HAP-1 (cell line): ENCODE results near the gene GFPT2.

ENCODE experiments used
- DNase-seq, 2 experiments: peaks; one replicate each; pipeline ENCODE4 v3.0.0-alpha.2; 2016 to 2020; ENCODE audit warnings: low spot score in 2 of 2
- H3K27me3 ChIP-seq: fragments of 250-450 bp; sonication (Bioruptor Pico); 2 replicates; pipeline ENCODE4 v1.5.1; 2020; ENCODE audit warnings: low read depth, mild to moderate bottlenecking, moderate library complexity
- H3K36me3 ChIP-seq: fragments of 250-450 bp; sonication (Bioruptor Pico); replicated peaks from 2 replicates; pipeline ENCODE4 v1.5.1; 2020; ENCODE audit warnings: mild to moderate bottlenecking
- H3K4me1 ChIP-seq: fragments of 250-450 bp; sonication (Bioruptor Pico); 2 replicates; pipeline ENCODE4 v1.5.1; 2020; ENCODE audit warnings: mild to moderate bottlenecking
- H3K4me3 ChIP-seq: fragments of 250-450 bp; sonication (Bioruptor Pico); 2 replicates; pipeline ENCODE4 v1.5.1; 2020; ENCODE audit warnings: mild to moderate bottlenecking, moderate library complexity
- H3K9me3 ChIP-seq: fragments of 250-450 bp; sonication (Bioruptor Pico); 2 replicates; pipeline ENCODE4 v1.5.1; 2020; ENCODE audit warnings: mild to moderate bottlenecking, moderate library complexity
- in situ Hi-C: fragments of 300-500 bp; cut with MboI; formaldehyde crosslinking; loops from 3 replicates; pipeline ENCODE4 v1.14.3; 2020; ENCODE audit warnings: low sequenced_read_pairs, inconsistent platforms, mixed read lengths

Gene GFPT2

DNA sequence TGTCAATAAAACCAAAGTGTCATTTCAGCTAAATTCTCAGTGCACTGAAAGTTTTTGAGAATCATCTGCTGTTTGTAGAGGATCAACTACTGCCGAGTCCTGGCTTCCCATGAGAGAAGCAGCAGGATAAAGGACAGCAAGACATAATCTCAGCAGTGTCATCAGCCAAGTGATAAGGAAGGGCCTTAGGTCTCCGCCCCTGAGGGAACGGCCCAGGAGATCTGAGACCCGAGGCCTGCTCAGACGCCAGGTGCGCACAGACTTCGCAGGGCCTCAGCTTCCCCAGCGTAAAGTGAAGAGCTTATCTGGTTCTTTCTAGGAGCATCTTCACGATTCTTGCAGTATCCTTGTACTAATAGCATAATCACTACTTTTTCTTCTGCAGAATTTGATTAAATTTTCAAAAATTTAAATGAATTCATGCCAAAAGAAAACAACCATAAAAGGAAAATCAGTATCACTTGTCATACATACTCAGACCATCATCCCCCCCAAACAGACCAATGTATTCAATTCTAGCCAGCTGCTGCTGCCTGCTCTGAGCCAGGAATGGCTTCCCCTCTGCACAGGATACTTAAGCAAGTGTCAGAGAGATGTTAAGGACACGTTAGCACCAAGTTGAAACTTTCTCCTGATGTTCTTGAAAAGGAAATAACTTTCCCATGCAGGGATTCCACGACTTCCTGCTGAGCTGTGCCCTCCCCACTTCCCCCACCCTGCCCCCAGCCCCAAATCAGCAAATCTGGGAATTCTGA, 2.2 kb downstream of the GFPT2 start:
- Histone ChIP-seq H3K9me3 (no peaks in the 10 kb centered on the region), H3K27me3 (no peaks in the 10 kb centered on the region), H3K36me3 (no peaks in the 10 kb centered on the region), H3K4me1 (peaks cover 6% of the 10 kb centered on the region; the same call in 1 of the 2 replicates), H3K4me3 (no peak overlapping the region)
- in situ Hi-C loops: no loop called here
- DNase-seq: no peak

DNA sequence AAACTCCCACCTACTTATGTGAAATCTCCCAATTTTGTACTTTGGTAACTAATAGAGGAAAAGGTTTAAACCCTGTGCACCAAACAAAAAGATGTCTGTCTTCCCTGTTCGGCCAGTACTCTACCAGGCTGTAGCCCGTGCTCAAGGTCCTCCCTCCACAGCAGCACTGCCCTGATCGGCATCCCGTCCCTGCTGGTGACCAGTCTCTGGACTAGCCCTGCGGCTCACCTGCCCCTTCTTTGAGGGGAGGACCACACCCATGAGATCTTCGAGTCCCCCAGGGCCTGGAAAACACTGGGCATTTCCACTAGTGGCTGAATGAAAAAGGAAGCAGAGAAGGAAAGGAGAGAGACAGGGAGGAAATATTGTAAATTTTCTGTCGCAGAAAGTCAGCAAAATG, 2.8 kb downstream of the GFPT2 start:
- peaks cover 6% of the 10 kb centered on the region; the same call in 1 of the 2 replicates for H3K4me1 ChIP-seq
- no peaks in the 10 kb centered on the region for H3K36me3 ChIP-seq
- H3K4me3 ChIP-seq: no peak overlapping the region
- DNase-seq: no peak
- in situ Hi-C loops: no loop called here
- no peaks in the 10 kb centered on the region for H3K27me3 ChIP-seq
- no peaks in the 10 kb centered on the region for H3K9me3 ChIP-seq

DNA sequence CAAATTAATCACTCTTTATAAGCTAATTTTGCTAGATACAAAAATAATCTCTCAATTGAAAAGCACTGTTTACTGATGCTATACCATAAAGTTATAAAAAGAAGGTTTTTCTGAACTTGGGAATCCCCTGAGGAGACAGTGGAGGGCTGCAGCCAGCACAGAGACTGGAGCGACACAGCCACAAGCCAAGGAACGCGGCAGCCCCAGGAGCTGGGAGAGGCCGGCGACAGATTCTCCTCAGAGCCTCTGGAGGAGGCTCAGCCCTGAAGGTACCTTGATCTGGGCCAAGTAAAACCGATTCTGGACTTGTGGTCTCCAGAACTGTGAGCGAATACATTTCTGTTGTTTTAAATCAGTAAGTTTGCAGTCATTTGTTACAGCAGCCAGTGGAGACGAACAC, 3.7 kb downstream of the GFPT2 start:
- in situ Hi-C loops: no loop called here
- no peak for DNase-seq

DNA sequence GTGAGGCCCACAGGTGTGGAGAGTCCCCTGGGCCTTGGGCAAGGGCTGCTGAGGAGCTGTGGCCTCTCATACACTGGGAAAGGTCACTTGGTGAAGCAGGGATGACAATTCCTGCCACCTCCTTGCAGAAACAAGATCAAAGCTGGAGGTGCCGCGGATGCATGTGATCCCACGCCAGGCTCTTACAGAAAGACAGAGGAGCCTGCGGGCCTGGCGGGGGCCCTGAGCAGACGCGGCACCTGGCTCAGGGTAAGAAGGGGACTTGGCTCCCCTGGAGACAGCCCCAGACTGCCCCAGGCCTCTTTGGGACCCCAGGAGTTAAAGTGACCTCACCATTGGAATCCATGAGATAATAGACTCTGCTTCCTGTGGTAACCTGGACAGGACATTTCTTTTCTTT, 4.8 kb downstream of the GFPT2 start:
- Histone ChIP-seq H3K36me3 (no peaks in the 10 kb centered on the region), H3K27me3 (no peaks in the 10 kb centered on the region), H3K9me3 (no peaks in the 10 kb centered on the region), H3K4me3 (no peak overlapping the region), H3K4me1 (peaks cover 18% of the 10 kb centered on the region)
- in situ Hi-C loops: no loop called here
- no peak for DNase-seq

More for the DNA sequence above, 3.7 kb downstream of the GFPT2 start:
- no peaks in the 10 kb centered on the region for H3K27me3 ChIP-seq
- H3K36me3 ChIP-seq: no peaks in the 10 kb centered on the region
- H3K4me1 ChIP-seq: peaks cover 7% of the 10 kb centered on the region
- H3K4me3 ChIP-seq: no peak overlapping the region
- H3K9me3 ChIP-seq: no peaks in the 10 kb centered on the region

DNA sequence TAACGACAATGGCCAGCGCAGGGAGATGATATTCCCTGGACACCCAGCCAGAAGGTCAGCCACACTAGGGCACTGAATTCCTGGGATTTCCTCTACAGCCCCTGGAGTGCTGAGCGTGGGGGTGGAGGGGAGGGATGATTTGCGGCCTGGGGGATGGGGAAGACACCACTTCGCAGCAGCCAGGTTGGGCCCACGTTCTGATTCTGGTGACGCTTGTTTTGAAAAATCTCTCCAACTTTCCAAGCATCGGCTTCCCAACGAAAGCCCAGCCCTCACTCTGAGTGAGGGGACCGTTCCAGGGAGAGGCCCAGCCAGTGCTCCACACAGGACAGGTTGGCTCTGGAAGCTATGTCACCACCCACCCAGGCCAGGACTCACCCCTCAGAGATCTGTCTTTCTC, 5.4 kb downstream of the GFPT2 start:
- no peaks in the 10 kb centered on the region for H3K36me3 ChIP-seq
- in situ Hi-C loops: no loop called here
- DNase-seq: no peak
- no peak overlapping the region for H3K4me3 ChIP-seq
- H3K27me3 ChIP-seq: no peaks in the 10 kb centered on the region
- H3K9me3 ChIP-seq: no peaks in the 10 kb centered on the region
- peaks cover 24% of the 10 kb centered on the region for H3K4me1 ChIP-seq

DNA sequence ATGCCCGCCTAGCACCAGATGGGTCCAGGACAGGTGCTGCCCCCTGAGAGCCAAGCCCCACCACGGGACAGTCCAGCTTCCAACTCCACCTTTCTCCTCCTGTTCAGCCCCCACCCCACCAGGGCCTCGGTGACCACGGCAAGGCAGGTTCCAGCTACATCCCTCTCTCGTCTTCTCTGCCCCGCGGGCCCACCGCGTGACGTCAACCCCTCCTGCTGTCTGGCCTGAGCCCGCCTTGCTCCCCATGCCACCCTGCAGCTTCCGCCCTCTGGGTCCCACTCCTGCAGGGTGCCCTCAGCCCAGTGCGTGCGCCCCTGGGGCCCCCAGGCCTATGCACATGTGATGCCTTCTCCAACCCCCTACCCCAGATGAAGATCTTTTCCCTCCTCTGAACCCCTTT, 6.8 kb downstream of the GFPT2 start:
- Histone ChIP-seq H3K27me3 (no peaks in the 10 kb centered on the region), H3K9me3 (no peaks in the 10 kb centered on the region), H3K4me3 (no peak overlapping the region), H3K4me1 (peaks cover 20% of the 10 kb centered on the region), H3K36me3 (no peaks in the 10 kb centered on the region)
- no peak for DNase-seq
- in situ Hi-C loops: no loop called here

DNA sequence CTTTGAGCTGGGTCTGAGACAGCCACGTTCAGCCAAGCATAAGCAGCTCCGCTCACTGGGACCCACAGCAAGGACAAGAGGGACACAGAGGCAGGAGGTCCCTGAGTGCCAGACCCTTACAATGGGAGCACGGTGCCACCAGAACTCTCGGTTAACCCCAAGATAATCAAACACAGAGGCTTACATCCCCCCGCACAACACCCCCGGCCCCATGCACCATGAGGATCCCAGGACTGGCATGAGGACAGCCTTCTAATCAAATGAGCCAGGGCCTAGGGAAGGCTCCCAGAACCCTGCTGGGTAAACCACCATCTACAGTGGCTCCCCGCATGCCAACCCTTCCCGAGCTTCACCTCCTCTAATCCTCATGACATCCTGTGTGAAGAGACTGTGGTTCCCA, 7.4 kb downstream of the GFPT2 start:
- Histone ChIP-seq H3K36me3 (no peaks in the 10 kb centered on the region), H3K27me3 (no peaks in the 10 kb centered on the region), H3K4me1 (peaks cover 20% of the 10 kb centered on the region), H3K4me3 (no peak overlapping the region), H3K9me3 (no peaks in the 10 kb centered on the region)
- no peak for DNase-seq
- in situ Hi-C loops: no loop called here

DNA sequence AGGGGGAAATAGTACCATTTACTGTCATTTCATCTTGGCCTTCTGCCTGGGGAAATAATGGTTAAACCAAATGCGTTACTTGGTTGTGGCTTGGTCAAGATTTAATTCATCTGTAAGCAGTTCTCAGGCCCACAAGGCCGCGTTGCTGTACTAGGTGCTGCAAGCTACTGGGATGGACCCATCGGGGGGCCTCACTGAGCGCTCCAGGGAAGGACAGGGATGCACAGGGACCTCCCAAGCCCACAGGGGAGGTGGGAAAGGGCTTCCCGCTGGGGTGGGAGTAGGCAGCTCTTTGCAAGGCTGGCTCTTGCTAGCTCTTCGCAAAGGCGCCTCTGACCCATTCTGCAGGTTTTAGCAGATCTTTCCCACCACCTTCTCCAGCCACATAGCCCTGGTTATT, 8.0 kb downstream of the GFPT2 start:
- H3K9me3 ChIP-seq: no peaks in the 10 kb centered on the region
- H3K36me3 ChIP-seq: no peaks in the 10 kb centered on the region
- H3K27me3 ChIP-seq: no peaks in the 10 kb centered on the region
- in situ Hi-C loops: no loop called here
- no peak for DNase-seq
- peaks cover 20% of the 10 kb centered on the region for H3K4me1 ChIP-seq
- H3K4me3 ChIP-seq: no peak overlapping the region

DNA sequence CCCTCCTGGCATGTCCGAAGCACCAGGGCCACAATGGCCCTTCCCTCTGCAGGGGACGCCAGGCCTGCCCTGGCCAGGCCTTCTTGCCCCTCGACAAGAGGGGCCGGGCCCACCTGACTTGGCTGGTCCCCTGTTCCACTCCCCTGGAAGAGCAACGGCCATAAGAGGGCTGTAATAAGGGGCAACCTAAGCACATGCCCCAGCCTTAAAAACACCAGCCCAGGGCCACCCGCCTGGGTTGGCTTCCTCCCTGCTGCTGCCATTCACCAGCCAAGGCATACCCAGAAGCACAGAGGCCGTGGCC, 8.5 kb downstream of the GFPT2 start:
- Histone ChIP-seq H3K4me3 (no peak overlapping the region), H3K4me1 (peaks cover 20% of the 10 kb centered on the region), H3K36me3 (no peaks in the 10 kb centered on the region), H3K9me3 (no peaks in the 10 kb centered on the region), H3K27me3 (no peaks in the 10 kb centered on the region)
- no peak for DNase-seq
- in situ Hi-C loops: no loop called here

DNA sequence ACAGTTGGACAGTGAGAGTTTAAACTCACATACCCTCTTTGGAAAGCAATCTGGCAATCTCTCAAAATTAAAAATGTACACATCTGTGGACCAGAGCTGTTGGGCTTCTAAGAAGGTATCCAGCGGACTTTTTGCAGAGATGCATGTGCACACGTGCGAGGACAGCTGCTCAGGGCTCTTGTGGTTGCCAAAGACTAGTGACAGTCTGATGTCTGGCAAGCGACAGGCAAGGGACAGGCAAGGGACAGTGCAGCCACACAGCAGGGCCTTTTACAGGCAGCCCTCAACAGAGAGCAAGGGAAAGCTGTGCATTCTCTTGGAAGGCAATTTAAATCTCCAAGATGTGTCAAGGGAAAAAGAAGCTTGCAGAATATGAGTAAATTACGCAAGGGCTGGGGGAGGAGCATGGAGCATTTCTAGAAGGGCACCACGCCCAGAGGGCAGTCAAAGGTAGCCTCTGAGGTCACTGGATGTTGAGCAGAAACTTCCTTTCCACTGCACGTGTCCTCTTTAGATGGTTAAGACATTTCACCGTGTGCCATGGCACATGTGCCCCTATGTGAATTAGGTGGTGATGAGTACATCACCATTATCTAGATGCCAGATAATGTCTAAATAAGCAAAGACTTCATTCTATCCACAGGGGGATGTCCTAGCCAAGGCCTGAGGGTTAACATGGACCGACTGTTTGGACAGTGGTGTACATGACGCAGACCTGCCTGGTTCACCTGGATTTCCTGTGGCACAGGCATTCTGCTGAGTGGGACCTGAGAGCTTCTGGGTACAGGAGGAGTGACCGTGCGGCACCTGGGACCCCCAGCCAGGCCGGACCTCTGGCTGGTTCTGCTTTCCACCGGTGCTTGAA, 9.1 kb downstream of the GFPT2 start:
- peak in 1 of 2 experiments; percentile 46 for DNase-seq
- Histone ChIP-seq H3K4me1 (peaks cover 20% of the 10 kb centered on the region), H3K4me3 (no peak overlapping the region), H3K27me3 (no peaks in the 10 kb centered on the region), H3K9me3 (no peaks in the 10 kb centered on the region), H3K36me3 (no peaks in the 10 kb centered on the region)
- in situ Hi-C loops: no loop called here

DNA sequence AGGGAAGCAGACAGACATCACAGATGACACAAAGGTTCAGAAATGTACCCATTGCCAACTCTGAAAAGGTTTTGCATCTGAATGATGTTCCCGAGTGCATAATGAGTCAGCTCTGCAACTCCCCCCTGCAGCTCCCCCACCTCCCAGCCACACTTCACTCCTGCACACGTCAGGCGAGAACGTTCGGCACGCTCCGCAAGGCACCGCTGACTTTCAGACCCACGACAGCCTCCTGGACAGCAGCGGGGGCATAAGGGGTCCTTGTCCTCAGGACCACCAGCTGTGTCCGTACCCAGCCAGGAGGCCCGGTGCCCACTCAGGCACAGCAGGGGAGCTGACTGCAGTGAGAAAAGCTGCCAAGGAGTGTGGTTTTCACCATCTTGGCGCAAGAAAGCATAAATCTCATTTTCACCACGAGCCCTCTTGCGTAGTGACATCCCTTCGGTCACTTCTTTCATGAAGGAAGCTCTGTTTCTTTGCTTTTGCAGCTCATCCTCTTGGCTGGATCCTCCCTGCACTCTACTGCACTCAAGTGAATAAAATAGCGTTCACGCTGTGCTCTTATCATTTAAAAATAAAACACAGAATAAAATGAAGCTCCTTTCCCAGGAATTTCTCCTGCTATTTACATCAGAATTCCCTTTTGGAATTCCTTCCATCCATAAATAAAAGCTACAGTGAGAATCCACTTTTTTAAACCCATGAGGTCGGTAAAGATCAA, 9.9 kb downstream of the GFPT2 start:
- Histone ChIP-seq H3K4me1 (peaks cover 20% of the 10 kb centered on the region), H3K27me3 (no peaks in the 10 kb centered on the region), H3K36me3 (no peaks in the 10 kb centered on the region), H3K9me3 (no peaks in the 10 kb centered on the region), H3K4me3 (no peak overlapping the region)
- in situ Hi-C loops: no loop called here
- peak; percentile 57 to 63 for DNase-seq

DNA sequence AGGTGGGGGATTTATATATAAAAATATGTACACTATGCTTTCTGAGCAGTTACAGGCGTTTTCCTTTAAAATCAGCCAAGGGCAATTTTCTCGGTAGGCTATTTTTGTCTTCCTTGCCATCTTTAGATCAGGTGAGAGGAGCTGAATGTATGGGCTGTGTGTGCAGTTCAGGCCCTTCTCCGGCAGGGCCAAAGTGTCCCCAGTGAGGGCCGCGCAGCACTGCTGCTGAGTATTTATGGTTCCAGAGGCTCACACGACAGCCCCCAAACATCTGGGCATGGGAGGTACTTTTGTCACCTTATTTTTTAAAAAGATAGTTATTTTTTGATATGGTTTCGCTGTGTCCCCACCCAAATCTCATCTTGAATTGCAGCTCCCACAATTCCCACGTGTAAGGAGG, 11.5 kb downstream of the GFPT2 start:
- in situ Hi-C loops: no loop called here
- H3K4me3 ChIP-seq: no peak overlapping the region
- DNase-seq: no peak
- peaks cover 20% of the 10 kb centered on the region for H3K4me1 ChIP-seq
- H3K36me3 ChIP-seq: peaks cover 4% of the 10 kb centered on the region
- no peaks in the 10 kb centered on the region for H3K9me3 ChIP-seq
- no peaks in the 10 kb centered on the region for H3K27me3 ChIP-seq

DNA sequence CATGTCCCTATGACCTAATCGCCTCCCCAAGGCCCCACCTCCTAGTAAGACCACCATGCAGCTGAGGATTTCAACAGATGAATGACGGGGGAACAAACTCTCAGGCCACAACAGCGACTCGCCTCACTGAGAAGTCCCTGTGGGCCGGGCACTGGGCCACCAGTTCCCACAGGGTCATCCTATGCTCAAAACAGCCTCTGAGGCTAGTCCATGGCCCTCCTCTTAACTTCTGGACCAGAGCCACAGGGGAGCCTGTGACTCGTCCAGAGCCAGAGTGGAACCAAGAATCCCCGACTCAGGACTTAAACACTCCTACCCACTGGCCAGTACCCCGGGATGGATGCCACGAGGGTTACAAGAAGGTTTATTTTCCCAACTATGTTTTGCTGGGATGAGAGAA, 12.3 kb downstream of the GFPT2 start:
- no peaks in the 10 kb centered on the region for H3K27me3 ChIP-seq
- H3K4me1 ChIP-seq: peaks cover 20% of the 10 kb centered on the region
- H3K36me3 ChIP-seq: peaks cover 11% of the 10 kb centered on the region
- in situ Hi-C loops: no loop called here
- H3K4me3 ChIP-seq: no peak overlapping the region
- H3K9me3 ChIP-seq: no peaks in the 10 kb centered on the region
- no peak for DNase-seq
